HG03378 (cell line): ENCODE data around the gene CXCL1.

Experiments used
- ATAC-seq: cut with Tn5 transposase; IDR thresholded peaks from one replicate; pipeline ENCODE4 v1.9.1; 2021; ENCODE audit warnings: mild to moderate bottlenecking, moderate library complexity; ENCODE audit not compliant: unreplicated experiment

The CXCL1 gene

GRCh38 chr4:73851293-73851692 is 17.9 kb upstream of the CXCL1 start:
- ATAC-seq = no peak

DNA sequence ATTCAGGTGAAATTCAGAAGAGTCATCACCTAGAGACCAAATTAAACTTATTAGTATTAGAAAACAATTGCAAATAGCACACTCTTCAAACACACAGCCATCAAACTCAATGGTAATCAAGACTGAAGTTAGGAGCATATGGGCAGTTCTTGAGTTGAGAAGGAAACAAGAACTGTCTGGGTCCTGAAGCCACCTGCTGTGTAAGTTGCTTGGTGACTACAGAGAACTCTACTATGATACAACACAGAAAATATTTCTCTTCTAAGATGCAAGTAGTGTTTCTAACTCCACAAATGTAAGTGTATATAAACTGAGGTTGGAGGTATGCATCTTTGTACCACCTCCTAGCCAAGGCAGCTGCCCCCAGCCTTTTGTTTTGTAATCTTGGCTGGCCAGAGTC is 16.4 kb upstream of the CXCL1 start:
- ATAC-seq = no peak

DNA sequence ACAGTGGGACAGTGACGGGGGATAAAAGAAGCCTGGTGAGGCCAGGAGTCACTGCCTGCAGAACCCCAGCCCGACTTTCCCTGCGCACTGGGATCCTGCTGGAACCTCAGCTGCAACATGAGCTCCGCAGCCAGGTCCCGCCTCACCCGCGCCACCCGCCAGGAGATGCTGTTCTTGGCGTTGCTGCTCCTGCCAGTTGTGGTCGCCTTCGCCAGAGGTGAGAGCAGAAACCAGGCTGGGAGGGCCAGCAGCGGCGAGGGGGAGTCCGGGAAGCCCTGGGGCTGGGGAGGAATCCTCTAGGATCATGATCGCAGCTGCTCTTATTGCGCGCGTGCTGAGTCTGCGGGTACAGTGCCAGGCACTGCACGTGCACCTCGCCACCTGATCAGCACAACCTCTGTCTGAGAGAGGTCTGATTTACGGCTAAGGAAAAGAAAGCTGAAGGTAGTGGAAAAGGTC is 15.9 kb upstream of the CXCL1 start, which contains the start of gene PF4V1:
Gene PF4V1 (plus strand): TSS at position 51 of the 459 bp plus-strand sequence. CDS start 67 bp downstream, at position 118.
- ATAC-seq = no peak

DNA sequence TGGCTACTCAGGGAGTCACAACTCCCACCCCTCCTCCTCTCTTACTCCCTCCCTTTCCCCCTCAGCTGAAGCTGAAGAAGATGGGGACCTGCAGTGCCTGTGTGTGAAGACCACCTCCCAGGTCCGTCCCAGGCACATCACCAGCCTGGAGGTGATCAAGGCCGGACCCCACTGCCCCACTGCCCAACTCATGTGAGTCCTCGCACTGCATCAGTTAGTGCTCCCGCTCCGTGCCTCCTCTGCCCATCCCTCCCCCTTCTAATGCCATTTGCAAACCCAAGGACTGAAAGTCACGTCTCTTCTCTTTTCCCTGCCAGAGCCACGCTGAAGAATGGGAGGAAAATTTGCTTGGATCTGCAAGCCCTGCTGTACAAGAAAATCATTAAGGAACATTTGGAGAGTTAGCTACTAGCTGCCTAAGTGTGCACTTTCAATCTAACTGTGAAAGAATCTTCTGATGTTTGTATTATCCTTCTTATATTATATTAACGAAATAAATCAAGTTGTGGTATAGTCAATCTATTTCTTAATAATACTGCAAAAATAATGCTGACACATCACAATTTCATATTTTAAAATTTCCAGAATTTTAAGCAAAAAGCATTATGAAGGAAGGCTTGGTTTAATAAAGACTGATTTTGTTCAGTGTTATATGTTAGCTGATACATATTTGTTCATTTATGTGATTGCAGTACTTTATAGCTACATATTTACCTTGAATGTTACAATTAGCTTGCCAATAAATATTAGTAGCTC is 15.3 kb upstream of the CXCL1 start:
- no peak for ATAC-seq

DNA sequence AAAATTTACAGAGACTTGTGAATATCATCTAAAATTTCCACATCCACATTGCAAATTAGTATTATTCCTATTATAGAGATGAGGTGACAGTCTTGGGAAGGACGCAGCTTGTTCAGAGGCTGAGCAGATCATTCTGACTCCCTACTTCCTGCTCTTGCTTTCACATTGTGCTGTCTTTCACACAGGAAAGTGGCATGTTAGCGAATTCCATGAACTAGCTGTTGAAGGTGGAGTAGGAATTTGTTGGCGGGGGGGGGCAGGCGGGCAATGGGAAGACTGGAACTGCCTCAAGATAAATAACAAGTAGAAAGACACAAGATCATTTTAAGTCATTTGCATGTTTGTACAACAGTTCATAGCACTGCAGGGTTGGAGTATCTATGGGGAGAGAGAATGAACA is 13.8 kb upstream of the CXCL1 start:
- no peak for ATAC-seq

- ATAC-seq = no peak
Measured at GRCh38 chr4:73856518-73856917, 12.7 kb upstream of the CXCL1 start.

GRCh38 chr4:73859614-73860088 is 9.5 kb upstream of the CXCL1 start:
- no peak for ATAC-seq

DNA sequence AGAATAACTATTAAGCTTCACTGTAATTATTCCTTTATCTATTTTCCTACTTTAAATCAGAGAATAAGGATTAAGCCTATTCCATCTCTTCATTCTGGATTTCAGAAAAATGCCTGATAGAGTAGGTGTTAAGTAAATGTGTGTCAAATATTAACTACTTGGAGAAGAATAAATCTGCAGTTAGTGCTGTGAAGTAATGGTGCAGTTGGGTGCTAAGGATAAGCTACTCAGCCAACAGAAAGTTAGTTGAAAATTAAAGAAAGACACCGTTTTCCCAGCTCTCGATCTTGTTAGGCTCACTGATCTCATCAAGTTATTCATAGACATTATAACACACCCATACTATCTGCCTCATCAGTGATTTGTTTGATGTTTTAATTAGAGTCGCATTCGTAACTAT is 9.0 kb upstream of the CXCL1 start:
- ATAC-seq = no peak

- no peak for ATAC-seq
Measured at GRCh38 chr4:73860917-73861316, 8.3 kb upstream of the CXCL1 start.

DNA sequence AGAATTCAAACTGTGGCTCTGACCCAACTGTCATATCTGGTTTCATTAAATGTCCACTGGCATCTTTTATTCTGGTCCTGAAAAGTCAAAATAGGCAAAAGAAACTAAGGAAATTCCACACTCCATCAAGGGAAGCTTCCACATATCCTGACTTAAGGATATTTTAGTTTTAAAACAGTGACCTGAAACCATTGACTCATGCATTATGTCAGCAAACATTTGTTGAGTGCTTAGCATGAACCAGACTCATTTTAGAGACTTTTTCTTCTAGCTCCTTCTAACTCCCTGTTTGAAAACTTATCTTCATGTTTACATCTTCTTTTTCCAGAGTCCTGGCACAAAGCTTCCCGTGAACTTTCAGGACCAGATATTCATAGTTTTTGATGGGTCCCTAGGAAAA is 6.9 kb upstream of the CXCL1 start:
- no peak for ATAC-seq

DNA sequence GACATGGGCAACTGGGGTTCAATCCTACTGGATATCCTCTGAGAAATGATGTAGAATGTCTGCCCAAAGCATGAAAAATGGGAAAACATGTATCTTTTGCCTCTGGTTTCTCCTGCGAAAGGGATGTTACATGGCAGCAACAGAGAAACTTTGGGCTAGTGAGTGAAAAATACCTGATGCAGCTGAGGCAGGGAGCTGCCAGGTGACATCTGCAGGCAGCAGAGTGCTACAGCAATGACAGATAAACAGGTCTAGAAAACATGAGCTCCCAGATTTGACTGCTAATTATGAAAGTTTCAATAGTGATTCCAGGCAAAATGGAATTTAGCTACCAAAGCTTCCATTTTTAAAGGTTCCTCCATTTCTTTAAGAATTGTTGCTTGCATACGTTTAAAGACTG is 4.8 kb upstream of the CXCL1 start:
- ATAC-seq = no peak

DNA sequence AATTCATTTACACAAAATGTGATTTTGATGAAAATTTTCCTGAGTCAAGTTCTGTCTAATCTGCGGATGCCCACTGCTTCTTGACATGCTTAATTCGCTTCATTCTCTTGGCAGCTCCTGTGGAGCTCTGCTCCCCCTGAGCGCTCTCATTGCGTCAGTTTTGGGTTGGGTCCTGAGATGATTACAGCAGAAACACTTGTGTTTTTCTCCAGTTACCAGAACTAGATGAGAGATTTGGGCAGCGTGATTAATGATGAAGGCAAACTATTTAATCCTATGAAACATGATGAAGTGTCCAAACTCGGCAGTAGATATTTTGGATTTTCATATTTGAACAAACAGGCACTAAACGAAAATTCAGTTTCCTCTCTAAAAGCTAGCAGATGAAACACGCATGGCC is 4.2 kb upstream of the CXCL1 start:
- no peak for ATAC-seq

GRCh38 chr4:73865431-73866096 is 3.6 kb upstream of the CXCL1 start:
- ATAC-seq = no peak

DNA sequence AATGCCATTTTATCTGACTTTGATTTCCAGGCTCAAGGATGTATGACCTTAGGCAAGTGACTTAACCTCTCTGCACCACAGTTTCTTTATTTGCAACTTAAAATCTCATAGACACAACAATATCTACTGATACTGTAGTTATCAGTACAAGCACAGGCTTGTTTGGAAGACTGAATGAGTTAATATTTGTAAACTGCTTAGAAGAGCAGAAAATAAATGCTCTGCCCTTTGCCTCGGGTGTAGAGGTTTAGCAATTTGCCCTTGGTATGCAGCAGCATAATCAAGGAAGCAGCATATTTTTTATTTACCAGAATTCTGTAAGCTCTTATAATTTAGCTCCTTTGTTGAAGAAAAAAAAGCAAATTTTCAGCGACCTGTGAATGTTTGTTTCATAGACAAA is 2.9 kb upstream of the CXCL1 start:
- ATAC-seq = no peak

DNA sequence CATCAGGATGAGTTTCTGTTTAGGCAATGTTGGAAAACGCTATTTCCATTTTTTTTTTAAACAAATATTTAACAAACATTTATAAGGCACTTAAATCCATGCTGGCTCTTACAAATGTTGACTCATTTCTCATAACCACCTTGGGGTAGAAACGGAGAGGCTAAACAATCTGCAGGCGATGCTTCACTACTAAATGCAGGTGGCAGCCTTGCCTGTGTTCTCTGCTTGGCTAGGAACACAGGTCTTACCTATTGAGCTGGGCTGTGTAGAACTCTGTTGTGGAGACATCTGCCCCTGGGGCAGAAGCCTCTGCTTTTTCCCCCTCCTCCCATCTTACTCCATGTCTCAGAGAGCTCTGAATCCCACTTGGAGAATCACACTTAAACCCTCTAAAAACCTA is 1.4 kb upstream of the CXCL1 start:
- no peak for ATAC-seq

DNA sequence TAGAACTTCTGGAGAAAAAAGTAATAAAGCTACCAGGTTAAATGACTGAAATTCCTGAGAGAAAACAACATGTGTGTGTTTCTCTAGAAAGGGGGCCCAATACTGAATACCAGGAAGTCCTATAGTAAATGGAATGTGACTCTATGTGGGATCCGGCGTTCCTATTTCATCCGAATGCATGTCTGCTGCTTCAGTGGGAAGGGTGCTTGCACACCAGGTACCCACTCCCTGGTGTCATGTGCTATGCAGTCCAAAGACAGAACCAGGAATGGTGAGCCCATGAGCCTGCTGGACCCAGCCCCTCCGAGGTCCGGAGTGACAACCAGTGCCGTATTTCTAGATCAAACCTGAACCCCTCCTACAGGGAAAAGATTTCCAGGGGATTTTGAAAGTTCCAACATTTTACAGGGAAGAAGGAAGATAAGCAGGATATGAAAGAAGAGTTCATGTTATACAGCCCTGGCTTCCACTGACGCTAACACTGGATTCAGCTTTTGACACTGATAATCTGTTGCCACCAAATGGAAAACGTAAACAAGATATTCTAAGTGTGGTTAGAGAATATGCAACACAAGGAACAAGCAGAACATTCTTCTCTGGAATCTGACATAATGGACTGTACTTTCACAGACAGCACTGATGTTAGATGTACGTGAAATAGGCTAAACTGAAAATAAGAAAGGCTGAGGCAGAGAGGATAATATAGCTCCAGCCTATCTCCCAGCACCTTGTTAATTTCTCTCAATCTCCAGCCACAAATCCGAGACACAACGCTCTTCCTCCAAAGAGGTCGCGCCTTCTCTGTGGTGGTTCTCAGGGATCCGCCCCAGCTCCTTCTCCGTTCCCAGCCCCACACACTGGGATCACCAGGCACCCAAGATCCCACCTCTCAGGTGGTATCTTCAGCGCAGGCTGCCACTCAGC is 725 bp upstream of the CXCL1 start:
- ATAC-seq = no peak

DNA sequence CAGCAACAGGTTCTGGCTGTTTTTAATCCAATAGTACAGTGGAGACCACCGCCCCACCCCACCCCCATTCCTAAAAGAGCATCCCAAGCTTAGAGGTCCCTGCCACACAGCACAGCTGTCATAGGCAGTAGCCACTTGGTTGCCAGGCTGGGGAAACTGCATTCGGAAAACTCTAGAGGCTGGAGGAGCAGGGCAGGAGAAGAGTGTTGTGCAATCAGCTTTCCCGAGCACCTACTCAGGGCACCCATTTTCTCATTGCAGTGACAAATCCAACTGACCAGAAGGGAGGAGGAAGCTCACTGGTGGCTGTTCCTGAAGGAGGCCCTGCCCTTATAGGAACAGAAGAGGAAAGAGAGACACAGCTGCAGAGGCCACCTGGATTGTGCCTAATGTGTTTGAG is 1.1 kb downstream of the CXCL1 start:
- ATAC-seq = no peak

- no peak for ATAC-seq
Measured at GRCh38 chr4:73870768-73871167, 1.6 kb downstream of the CXCL1 start.

GRCh38 chr4:73871511-73872310 is 2.5 kb downstream of the CXCL1 start:
- ATAC-seq = no peak

DNA sequence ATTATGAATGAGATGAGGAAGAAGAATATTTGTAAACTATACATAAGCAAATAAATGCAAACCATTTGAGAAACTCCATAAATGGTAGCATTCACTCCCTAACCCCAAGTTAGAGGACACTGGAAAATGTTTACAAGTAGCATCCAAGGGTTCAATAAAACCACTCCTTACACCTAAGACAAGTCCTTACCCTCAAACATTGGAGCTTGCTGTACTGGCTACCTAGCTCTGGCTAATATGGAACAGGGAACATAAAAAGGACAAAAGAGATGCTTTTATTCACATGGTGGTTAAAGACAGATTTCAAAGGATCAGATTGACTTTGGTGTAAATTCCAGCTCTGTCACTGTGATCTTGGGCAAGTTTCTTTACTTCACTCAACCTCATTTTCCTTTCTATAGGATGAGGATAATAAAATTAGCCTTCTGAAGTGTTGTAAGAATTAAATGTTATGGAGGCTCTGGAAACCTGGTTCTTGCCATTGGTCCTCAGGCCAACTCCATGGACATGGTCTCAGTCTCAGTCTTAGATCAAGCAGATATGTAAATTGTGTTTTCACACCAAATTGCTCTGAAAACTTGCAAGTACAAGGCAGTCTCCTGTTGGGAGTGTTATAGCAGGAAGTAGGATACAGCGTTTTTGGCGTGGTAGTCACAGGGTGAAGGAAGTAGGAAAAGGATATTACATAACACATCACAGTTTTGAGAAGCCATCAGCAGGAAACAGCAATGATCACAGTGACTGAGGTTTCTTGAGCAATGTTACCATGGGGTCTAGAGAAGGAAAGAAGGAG is 3.3 kb downstream of the CXCL1 start:
- no peak for ATAC-seq
